Liver (tissue), 2 donors: ENCODE data around the gene ZFYVE28.

ENCODE experiments used
- RAD21 ChIP-seq, 2 donors: IDR thresholded peaks; 2 replicates each; pipeline ENCODE4 v1.6.1; 2016; ENCODE audit warnings: antibody characterized with exemption in 2 of 2, mild to moderate bottlenecking in 2 of 2
- YY1 ChIP-seq: IDR thresholded peaks from 2 replicates; pipeline ENCODE4 v1.6.1; 2016; ENCODE audit warnings: antibody characterized with exemption, mild to moderate bottlenecking
- donor health status: healthy.

DNA sequence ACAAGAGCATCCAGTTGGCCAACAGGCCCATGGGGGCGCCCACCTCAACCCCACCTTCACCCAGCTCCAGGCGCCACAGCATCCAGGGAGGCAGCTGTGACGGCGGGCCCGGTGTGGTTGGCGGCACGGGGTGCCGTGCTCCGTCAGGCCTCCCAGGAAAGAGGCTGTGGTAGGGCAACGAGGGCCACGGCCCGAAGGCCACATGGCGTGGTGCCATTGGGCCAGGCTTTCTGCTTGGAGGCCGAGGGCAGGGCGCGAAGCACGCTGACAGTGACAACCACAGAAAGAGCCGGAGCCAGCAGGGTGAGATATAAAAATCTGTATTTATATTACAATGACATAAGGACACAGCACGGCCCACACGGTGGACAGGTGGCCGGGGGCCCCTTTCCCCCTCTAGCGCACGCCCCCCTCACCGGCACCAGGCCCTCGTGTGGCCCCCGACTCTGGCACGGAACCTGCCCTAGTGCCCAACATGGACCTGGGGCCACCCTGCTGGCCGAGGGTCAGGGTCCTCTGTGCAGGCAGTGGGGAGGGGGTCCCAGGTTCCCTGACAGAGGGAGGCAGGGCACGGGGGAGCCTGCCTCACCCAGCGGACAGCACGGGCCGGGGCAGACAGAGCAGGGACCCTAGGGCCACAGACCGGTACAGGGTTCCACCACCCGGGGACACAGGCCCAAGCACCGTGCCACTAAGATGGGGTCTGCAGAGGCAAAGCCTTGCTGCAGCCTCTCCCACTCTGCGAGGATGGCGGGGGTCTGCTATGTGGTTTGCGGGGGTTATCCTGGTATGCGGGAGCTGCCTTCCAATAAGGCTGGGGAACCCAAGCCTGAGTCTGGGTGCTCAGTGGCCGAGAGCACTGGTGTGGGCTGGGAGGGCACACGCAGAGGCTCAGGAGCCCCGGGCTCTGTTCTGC lies 171.1 kb downstream of the ZFYVE28 start:
- TF ChIP-seq YY1 (no peak), RAD21 (IDR thresholded peaks at IDR 0.05) (no peak)
